ENCODE measurements around the gene ZFAND6. TPM values are rescaled to one million over a fixed set of nuclear protein-coding genes. Genes with fewer than 3 reads are reported as not detected.

ZFAND6 gene
- total RNA-seq, 1 donor from 2014 or later, result 76.7 TPM

DNA sequence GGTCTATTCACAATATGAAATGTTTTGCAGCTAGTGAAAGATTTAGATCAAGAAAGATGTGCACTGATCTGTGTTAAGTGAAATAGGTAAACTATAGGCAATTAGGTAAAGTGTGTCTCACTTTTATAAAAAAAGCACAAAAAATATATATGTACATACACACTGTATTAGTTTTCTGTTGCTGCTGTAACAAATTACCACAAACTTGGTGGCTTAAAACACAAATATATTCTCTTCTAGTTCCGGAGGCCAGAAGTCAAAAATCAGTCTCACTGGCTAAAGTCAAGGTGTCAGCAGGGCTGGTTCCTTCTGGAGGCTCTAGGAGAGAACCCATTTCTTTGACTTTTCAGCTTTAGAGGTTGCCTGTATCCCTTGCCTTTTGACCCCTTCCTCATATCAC lies 104.4 kb downstream of the ZFAND6 start:
- H3K27ac ChIP-seq, result no peak overlapping the region
- ATAC-seq (no peak), DNase-seq (no peak)
- no peak overlapping the region for H3K4me3 ChIP-seq
- H3K27me3 ChIP-seq (ENCODE audit: low read depth), result no peaks in the 10 kb centered on the region
- H3K9me3 ChIP-seq, result no peaks in the 10 kb centered on the region
- peaks cover 22% of the 10 kb centered on the region for H3K4me1 ChIP-seq
- intact Hi-C loops (cut with DNase I), result no loop called here
- H3K36me3 ChIP-seq, result peaks cover 21% of the 10 kb centered on the region
- no peak for TF ChIP-seq CTCF (IDR thresholded peaks at IDR 0.05)

DNA sequence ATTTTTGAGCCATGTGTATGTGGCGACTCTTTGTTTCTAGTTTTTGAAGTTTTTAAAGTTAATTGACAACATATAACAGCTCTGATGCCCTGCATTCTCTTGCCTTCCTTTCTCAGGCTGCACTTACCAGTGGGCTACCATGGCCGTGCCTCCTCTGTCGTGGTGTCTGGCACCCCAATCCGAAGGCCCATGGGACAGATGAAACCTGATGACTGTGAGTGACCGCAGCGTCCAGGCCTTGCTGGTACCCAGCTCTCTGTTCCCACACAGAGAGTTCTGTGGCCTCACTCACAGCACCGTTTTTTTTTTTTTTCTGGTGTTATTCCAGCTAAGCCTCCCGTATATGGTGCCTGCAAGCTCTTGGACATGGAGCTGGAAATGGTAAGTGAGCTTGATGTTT lies 108.5 kb downstream of the ZFAND6 start:
- Histone ChIP-seq H3K9me3 (no peaks in the 10 kb centered on the region), H3K4me3 (no peak overlapping the region), H3K4me1 (no peaks in the 10 kb centered on the region), H3K27ac (no peak overlapping the region), H3K36me3 (peaks cover 12% of the 10 kb centered on the region), H3K27me3 (ENCODE audit: low read depth) (no peaks in the 10 kb centered on the region)
- ATAC-seq (no peak), DNase-seq (no peak)
- no peak for TF ChIP-seq CTCF (IDR thresholded peaks at IDR 0.05)
- intact Hi-C loops (cut with DNase I), result no loop called here

DNA sequence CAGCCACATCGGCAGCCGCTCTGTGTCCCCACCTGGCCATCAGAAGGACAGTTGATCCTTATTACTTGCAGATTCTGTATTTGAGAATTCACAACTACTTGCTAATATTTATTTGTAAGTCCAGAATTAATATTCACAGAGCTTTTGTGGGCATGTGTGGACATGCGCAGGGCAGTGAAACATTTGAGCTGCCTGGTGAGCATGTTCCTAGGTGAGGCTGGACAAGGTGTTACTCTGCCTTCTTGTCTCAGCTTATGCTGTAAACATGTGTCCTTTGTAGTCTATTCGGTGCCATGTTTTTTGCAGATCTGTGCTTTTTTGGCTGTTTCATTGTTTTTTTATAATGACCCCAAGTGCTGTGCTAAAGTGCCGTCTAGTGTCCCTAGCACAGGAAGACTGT lies 108.9 kb downstream of the ZFAND6 start:
- Histone ChIP-seq H3K27ac (no peak overlapping the region), H3K4me3 (no peak overlapping the region), H3K27me3 (ENCODE audit: low read depth) (no peaks in the 10 kb centered on the region), H3K36me3 (peaks cover 12% of the 10 kb centered on the region), H3K4me1 (no peaks in the 10 kb centered on the region), H3K9me3 (no peaks in the 10 kb centered on the region)
- no peak for ATAC-seq
- intact Hi-C loops (cut with DNase I), result no loop called here
- no peak for TF ChIP-seq CTCF (IDR thresholded peaks at IDR 0.05)
- no peak for DNase-seq

DNA sequence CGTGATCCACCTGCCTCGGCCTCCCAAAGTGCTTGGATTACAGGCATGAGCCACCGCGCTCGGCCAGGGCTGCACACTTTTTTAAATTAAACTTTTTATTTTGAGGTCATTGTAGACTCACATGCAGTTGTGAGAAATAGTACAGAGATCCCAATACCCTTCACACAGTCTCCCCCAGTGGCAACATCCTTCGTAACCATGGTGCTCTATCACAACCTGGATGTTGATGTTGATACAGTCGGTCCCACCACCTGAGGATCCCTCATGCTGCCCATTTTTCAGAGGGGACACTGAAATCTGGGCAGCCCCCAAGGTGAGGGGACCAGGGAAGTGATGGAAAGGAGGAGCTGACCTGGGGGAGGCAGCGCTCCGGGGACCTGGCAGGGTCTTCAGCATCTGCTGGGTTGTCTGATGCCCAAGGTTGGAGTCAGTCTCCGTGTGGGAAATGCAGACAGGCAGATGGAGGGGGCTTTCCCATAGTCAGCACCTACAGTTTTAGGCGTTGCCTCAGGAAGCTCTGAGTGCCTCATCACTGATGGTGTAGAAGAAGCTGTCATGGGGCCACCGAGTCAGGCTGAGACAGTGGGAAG lies 110.4 kb downstream of the ZFAND6 start:
- Histone ChIP-seq H3K9me3 (no peaks in the 10 kb centered on the region), H3K36me3 (peaks cover 13% of the 10 kb centered on the region), H3K27me3 (ENCODE audit: low read depth) (no peaks in the 10 kb centered on the region), H3K27ac (no peak overlapping the region), H3K4me3 (no peak overlapping the region), H3K4me1 (no peaks in the 10 kb centered on the region)
- DNase-seq (no peak), ATAC-seq (no peak)
- intact Hi-C loops (cut with DNase I), result no loop called here
- no peak for TF ChIP-seq CTCF (IDR thresholded peaks at IDR 0.05)

DNA sequence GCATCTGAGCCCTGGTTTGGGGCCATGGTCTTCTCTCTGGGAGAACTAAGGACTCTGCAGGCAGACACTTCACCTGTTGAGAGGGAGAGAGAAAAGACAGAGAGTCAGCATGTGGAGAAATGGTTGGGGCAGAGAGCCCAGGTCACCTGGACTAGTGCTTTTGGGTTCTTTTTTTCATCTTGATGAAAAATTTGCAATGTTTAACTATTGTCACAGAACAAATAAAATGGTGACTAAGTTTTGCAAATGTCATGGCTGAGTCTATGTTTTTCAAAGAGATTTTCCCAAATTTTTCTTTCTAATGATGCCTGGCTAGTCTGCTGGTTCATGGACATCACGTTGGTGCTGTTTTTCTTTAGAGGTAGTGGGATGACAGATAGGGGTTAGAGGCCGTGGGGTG lies 111.1 kb downstream of the ZFAND6 start:
- ATAC-seq (no peak), DNase-seq (no peak)
- Histone ChIP-seq H3K27ac (no peak overlapping the region), H3K27me3 (ENCODE audit: low read depth) (no peaks in the 10 kb centered on the region), H3K9me3 (no peaks in the 10 kb centered on the region), H3K36me3 (peaks cover 13% of the 10 kb centered on the region), H3K4me1 (no peaks in the 10 kb centered on the region), H3K4me3 (no peak overlapping the region)
- intact Hi-C loops (cut with DNase I), result no loop called here
- TF ChIP-seq CTCF (IDR thresholded peaks at IDR 0.05), result no peak

DNA sequence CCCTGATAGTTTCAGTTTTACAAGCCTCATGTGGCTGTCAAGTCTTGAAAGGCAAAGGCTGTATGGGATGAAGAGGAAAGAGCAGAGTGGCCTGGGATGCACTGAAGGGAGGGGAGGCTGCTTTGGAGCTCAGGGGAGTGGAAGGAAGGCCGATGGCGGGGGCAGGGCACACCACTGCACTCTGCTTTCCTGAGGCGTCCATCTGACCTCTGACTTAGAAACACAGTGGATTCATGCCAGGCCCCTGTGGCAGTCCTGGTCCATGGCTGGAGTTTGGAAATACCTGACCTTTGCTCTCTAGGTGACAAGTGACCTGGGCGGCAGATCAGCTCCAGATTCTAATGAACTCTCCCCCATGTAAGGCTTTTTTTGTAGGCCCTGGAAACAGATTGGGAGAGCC lies 112.3 kb downstream of the ZFAND6 start:
- H3K27me3 ChIP-seq (ENCODE audit: low read depth), result no peaks in the 10 kb centered on the region
- no peak overlapping the region for H3K4me3 ChIP-seq
- no peak for DNase-seq
- no peak for ATAC-seq
- H3K9me3 ChIP-seq, result no peaks in the 10 kb centered on the region
- H3K4me1 ChIP-seq, result no peaks in the 10 kb centered on the region
- H3K27ac ChIP-seq, result no peak overlapping the region
- H3K36me3 ChIP-seq, result peaks cover 13% of the 10 kb centered on the region
- no peak for TF ChIP-seq CTCF (IDR thresholded peaks at IDR 0.05)
- intact Hi-C loops (cut with DNase I), result no loop called here

Data from lower lobe of right lung (tissue), 2 donors.